Cortex of kidney (tissue), 1 donor: Measurements from ENCODE around the gene IQUB.
"Not testable (repeated sequence)": the region's sequence is repeated elsewhere in the genome, so short reads cannot be mapped to it uniquely, and the experiment has no call there.

Experiments
- DNase-seq: peaks from one replicate; lab custom pipeline; 2025; lab: John Stamatoyannopoulos, UW

IQUB gene

GRCh38 chr7:123485721-123486120 is 48.7 kb downstream of the IQUB start:
- DNase-seq, result no peak

- no peak for DNase-seq
These were observed 49.2 kb downstream of the IQUB start for GRCh38 chr7:123485187-123485586.

DNA sequence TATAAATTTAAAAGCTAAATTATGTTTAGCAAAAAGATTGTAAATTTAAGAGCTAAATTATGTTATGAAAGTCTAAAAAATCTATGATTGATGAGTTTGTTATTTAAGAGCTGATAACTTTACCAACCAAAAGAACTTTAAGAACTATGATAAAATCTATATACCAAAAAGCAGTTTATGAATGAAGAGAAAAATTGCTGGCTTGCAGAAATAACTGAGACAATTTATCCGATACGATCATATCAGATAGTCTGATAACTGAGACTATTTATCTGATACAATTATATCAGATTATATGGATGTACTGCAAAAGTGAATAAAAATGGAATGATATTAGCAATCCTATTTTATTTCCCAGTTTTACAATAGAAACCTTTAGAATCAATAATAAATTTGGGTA is 50.2 kb downstream of the IQUB start:
- no peak for DNase-seq

DNA sequence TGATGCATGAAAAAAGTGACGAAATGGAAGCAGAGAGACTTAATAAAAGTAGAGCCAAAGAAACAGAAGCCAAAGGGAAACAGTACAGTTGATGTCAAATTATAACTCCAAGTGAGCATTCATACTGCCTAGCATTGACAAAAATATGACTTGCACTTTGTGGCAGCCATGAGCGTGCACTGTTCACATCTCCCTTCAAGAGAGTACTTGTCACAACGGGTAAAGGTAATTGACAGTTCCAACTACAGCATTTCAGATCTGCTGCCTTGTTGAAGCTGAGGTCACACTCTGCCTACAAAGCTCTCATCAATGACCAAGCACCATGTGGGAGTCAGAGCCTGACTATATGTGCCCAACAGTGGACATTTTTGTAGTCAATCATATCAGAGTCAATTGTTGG is 54.3 kb downstream of the IQUB start:
- no peak for DNase-seq

DNA sequence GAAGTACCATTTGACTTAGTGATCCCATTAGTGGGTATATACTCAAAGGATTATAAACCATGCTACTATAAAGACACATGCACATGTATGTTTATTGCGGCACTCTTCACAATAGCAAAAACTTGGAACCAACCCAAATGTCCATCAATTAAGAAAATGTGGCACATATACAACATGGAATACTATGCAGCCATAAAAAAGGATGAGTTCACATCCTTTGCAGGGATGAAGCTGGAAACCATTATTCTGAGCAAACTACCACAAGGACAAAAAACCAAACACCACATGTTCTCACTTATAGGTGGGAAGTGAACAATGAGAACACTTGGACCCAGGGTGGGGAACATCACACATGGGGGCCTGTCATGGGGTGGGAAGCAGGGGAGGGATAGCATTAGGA is 56.3 kb downstream of the IQUB start:
- DNase-seq, result not testable (repeated sequence)

DNA sequence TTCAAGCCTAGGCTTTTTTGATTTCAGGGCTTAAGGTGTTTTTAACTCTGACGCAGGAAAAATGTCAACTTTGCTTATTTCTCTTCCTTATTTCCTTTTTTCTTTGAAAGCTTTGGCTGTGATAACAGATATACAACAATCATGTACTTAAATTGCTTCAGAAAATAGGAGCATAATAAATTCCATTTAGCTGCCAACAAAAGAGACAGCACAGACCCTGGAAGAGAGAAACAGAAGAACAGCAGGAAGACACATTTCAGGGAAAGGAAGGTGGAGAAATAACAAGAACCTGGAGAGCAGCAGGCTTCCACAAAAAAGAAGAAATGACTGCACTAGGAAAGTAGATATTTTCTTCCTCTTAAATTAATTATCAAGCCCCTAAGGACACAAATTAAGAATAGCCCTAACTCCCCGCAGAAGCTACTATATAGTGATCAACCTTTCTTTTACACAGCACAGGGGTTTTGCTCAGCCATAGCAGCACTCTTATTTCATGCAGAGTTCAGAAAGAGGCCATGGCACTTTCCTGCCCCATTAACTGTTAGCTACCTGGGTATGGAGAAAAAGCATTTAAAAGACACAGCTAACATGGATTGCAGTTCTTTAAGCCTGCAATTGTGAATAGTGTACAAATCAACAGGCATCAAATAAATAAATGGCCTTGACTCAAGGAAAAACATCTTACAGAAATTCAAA is 61.5 kb downstream of the IQUB start:
- no peak for DNase-seq

DNA sequence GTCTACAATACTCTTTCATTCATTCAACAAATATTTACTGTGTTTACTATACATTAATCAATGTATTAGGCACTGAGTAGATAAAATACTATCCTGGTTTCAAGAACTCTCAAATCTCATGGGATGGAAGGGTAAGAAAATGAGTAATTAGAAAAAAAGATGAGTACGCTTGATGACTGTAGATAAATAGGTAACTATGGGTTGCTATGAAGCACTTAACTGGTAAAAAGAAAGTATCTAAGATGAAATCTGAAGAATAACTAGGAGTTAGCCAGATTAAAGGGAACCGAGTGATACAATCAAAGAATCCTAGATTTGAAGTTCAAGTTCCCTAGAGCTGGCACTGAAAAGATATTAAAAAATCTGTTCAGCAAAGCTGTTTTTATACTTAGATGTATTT is 62.1 kb downstream of the IQUB start:
- no peak for DNase-seq

DNA sequence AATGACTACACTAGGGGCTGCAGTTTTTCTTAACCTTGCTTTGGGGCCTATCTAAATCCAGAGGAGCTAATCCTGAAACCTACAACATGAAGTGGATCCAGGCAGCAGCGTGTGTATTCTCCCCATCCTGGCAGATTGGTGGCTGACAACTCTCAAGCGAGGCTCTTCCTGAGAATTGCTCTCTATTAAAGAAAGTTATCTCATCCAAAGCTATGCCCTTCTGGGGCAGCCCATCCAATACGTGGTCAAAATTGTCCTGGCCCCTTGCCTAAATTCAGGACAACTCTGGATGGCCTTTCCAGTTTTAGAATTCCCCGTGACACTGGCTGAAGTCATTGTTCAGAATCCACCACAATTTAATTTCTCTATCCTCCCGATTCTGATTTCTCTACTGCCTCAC is 66.1 kb downstream of the IQUB start:
- no peak for DNase-seq

- DNase-seq, result no peak
These were observed 70.5 kb downstream of the IQUB start for GRCh38 chr7:123463890-123464289.

- DNase-seq, result no peak
These were observed 73.8 kb downstream of the IQUB start for GRCh38 chr7:123460616-123461015.

GRCh38 chr7:123455965-123456470 is 78.4 kb downstream of the IQUB start:
- DNase-seq, result no peak

GRCh38 chr7:123440101-123440548 is 94.3 kb downstream of the IQUB start:
- no peak for DNase-seq

DNA sequence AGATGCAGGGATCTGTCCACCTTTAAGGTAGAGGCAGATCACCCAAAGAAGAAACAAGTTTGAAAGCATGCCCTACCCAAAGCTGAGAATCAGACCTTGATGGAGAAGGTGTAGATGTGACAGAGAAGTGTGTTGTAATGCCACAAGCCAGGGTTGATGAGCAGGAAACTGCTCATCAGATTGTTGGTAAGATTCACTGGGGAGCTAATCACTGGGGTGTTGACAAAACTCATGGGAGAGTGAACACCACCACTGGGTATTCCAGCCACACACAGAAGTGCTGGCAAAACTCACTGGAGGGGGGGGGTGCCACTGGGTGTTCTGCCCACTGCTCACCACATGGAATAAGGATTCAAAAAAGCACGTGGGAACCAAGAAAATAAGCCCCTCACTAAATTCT is 95.2 kb downstream of the IQUB start:
- DNase-seq, result no peak

- DNase-seq, result no peak
These were observed 96.9 kb downstream of the IQUB start for GRCh38 chr7:123437447-123437995.

DNA sequence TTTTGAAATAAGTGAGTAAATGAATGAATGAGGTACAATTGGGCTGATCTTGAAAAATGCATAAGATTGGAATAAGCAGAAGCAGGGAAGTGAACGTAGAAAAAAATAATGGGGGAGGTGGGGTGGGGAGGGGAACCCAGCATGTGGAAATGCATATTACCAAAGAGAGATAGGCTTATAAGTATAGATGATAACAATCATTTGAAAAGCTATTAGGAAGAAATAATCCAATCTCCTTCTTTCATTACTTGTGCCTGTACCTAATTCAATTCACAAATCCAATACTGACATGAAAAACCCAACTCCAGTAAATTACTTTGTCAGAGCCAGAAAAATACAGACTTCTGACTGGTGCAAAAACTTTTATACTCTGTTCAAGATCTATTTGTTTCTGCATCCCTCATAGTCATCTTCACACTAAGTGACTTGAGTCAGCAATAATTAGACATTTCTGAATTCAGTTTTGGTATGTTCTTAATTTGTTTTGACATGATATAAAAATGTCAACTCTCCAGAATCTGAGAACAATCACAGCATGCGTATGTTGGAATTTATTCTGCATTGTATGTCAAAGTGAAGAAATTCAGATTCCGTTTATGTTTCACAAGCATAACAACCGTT is 99.2 kb downstream of the IQUB start:
- DNase-seq, result no peak

- no peak for DNase-seq
These were observed 100.7 kb downstream of the IQUB start for GRCh38 chr7:123433665-123434064.

GRCh38 chr7:123432601-123433000 is 101.8 kb downstream of the IQUB start:
- no peak for DNase-seq

- no peak for DNase-seq
These were observed 103.2 kb downstream of the IQUB start for GRCh38 chr7:123431075-123431614.

DNA sequence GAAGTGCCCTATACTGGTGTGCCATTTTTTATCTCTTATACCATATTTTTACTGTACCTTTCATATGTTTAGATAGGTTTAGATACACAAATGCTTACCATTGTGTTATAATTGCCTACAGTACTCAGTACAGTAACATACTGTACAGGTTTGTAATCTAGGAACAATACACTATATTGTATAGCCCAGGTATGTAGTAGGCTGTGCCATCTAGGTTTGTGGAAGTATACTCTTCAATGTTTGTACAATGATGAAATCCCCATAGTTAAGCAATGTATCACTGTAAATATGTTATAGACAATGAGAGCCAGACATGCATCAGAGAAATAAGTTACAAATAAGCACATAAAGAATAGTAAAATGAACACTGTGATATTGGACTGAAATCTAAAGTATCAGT is 109.1 kb downstream of the IQUB start:
- no peak for DNase-seq

- no peak for DNase-seq
These were observed 109.9 kb downstream of the IQUB start for GRCh38 chr7:123424463-123424862.

- no peak for DNase-seq
These were observed 110.8 kb downstream of the IQUB start for GRCh38 chr7:123423622-123424021.

DNA sequence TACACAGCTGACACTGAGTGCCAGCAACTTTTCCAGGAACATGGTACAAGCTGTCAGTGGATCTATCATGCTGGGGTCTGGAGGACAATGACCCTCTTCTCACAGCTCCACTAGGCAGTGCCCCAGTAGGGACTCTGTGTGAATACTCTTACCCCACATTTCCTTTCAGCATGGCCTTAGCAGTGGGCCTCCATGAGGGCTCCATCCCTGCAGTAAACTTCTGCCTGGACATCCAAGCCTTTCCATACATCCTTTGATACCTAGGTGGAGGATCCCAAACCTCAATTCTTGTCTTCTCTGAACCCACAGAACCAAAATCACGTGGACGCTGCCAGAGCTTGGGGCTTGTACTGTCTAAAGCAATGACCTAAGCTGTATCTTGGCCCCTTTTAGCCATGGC is 116.8 kb downstream of the IQUB start:
- no peak for DNase-seq

GRCh38 chr7:123415625-123416024 is 118.8 kb downstream of the IQUB start:
- no peak for DNase-seq
